Neural progenitor cell (in vitro differentiated cells): ENCODE measurements around the gene CARD11. TPM values are rescaled to one million over a fixed set of nuclear protein-coding genes. Genes with fewer than 3 reads are reported as not detected.

Experiments
- DNase-seq: peaks from one replicate; pipeline ENCODE4 v3.0.0-alpha.2; 2016; ENCODE audit warnings: low spot score
- H2AFZ ChIP-seq: fragments of 200-600 bp; sonication (generic); replicated peaks from 2 replicates; pipeline ENCODE4 v1.6.1; 2016; ENCODE audit warnings: antibody characterized with exemption
- H3F3A ChIP-seq: fragments of 200-600 bp; sonication (generic); 2 replicates; pipeline ENCODE4 v1.6.1; 2016; ENCODE audit warnings: antibody characterized with exemption, low read depth
- H3K27ac ChIP-seq: fragments of 200-600 bp; sonication (generic); 2 replicates; pipeline ENCODE4 v1.5.1; 2016; ENCODE audit warnings: mild to moderate bottlenecking
- H3K27me3 ChIP-seq: fragments of 200-600 bp; sonication (generic); 2 replicates; pipeline ENCODE4 v1.6.1; 2016; ENCODE audit warnings: mild to moderate bottlenecking, moderate library complexity
- H3K36me3 ChIP-seq: fragments of 200-600 bp; sonication (generic); 2 replicates; pipeline ENCODE4 v1.5.1; 2016
- H3K4me1 ChIP-seq: fragments of 200-600 bp; sonication (generic); 2 replicates; pipeline ENCODE4 v1.6.1; 2016; ENCODE audit warnings: mixed run types
- H3K4me2 ChIP-seq: fragments of 200-600 bp; sonication (generic); 2 replicates; pipeline ENCODE4 v1.6.1; 2016
- H3K4me3 ChIP-seq: fragments of 200-600 bp; sonication (generic); 2 replicates; pipeline ENCODE4 v1.5.1; 2016
- H3K79me2 ChIP-seq: fragments of 200-600 bp; sonication (generic); 2 replicates; pipeline ENCODE4 v1.6.1; 2016; ENCODE audit warnings: low read depth
- H3K9ac ChIP-seq: fragments of 200-600 bp; sonication (generic); 2 replicates; pipeline ENCODE4 v1.6.1; 2016
- H3K9me3 ChIP-seq: fragments of 200-600 bp; sonication (generic); 2 replicates; pipeline ENCODE4 v1.5.1; 2016; ENCODE audit warnings: low read depth
- H4K20me1 ChIP-seq: fragments of 200-600 bp; sonication (generic); 2 replicates; pipeline ENCODE4 v1.6.1; 2016; ENCODE audit warnings: low read depth
- H3K27ac Mint-ChIP-seq: 3 replicates; pipeline ENCODE4 v1.8.0; 2021; ENCODE audit warnings: mixed read lengths
- H3K27me3 Mint-ChIP-seq: 2 replicates; pipeline ENCODE4 v1.8.0; 2022; ENCODE audit warnings: low read depth, mild to moderate bottlenecking, inconsistent platforms, moderate library complexity, mixed read lengths; ENCODE audit not compliant: insufficient read depth
- H3K36me3 Mint-ChIP-seq: 3 replicates; pipeline ENCODE4 v1.8.0; 2021; ENCODE audit warnings: mixed read lengths
- H3K4me1 Mint-ChIP-seq: 3 replicates; pipeline ENCODE4 v1.8.0; 2021; ENCODE audit warnings: mixed read lengths
- H3K4me3 Mint-ChIP-seq: 3 replicates; pipeline ENCODE4 v1.8.0; 2021; ENCODE audit warnings: mild to moderate bottlenecking, moderate library complexity, mixed read lengths
- H3K9me3 Mint-ChIP-seq: 3 replicates; pipeline ENCODE4 v1.8.0; 2020; ENCODE audit warnings: mixed read lengths
- EZH2 ChIP-seq: fragments of 200-600 bp; sonication (generic); IDR thresholded peaks from 2 replicates; pipeline ENCODE4 v1.6.1; 2017; ENCODE audit warnings: antibody characterized with exemption, mild to moderate bottlenecking, moderate library complexity
- EZH2phosphoT487 ChIP-seq: fragments of 200-600 bp; sonication (generic); IDR thresholded peaks from 2 replicates; pipeline ENCODE4 v1.6.1; 2017; ENCODE audit warnings: antibody characterized with exemption
- total RNA-seq: library from RNA; depleted of rRNA; stranded (reverse); fragments of >200 nt; gene quantifications from 2 replicates; pipeline ENCODE4 v1.2.3, GENCODE V29; 2015; ENCODE audit warnings: low replicate concordance
- TF ChIP-seq, protein P1 (sequence below): fragments of 200-600 bp; sonication (generic); IDR thresholded peaks from 2 replicates; pipeline ENCODE4 v1.5.1; 2017; ENCODE audit warnings: antibody characterized with exemption, mild to moderate bottlenecking

CARD11 gene
- total RNA-seq, 1 donor from 2014 or later, result 0.75 TPM

DNA sequence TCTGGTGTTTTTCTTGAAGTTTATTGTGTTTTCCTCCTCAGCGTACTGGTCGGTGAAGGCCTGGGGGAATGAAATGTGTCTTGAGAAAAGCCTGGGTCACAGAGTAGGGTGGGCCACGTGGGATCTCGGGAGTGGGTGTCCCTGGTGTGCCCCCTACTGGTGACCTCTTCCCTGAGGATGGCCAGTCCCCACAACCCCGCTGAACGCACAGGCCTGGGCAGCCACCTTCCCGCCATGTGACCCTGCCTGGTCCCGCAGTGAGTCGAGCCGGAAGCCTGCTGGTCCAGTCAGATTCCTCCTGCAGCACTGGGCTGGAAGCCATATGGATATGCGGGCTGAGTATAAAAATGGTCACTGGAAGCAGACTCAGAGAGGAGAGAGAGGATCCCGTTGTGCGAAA lies 146.6 kb downstream of the CARD11 start:
- H3K27me3 Mint-ChIP-seq, result peaks cover 2% of the 10 kb centered on the region
- Histone ChIP-seq H3K36me3 (no peaks in the 10 kb centered on the region), H3F3A (no peaks in the 10 kb centered on the region), H3K9ac (no peak overlapping the region), H3K4me2 (no peak overlapping the region), H3K27ac (no peak overlapping the region), H3K4me3 (no peak overlapping the region), H3K4me1 (no peaks in the 10 kb centered on the region), H3K27me3 (no peaks in the 10 kb centered on the region), H3K9me3 (no peaks in the 10 kb centered on the region), H3K79me2 (no peaks in the 10 kb centered on the region), H4K20me1 (no peaks in the 10 kb centered on the region), H2AFZ (no peak overlapping the region)
- H3K36me3 Mint-ChIP-seq, result no peaks in the 10 kb centered on the region
- H3K9me3 Mint-ChIP-seq, result no peaks in the 10 kb centered on the region
- peaks cover 6% of the 10 kb centered on the region for H3K4me1 Mint-ChIP-seq
- no peak overlapping the region for H3K4me3 Mint-ChIP-seq
- TF ChIP-seq, protein P1, sequence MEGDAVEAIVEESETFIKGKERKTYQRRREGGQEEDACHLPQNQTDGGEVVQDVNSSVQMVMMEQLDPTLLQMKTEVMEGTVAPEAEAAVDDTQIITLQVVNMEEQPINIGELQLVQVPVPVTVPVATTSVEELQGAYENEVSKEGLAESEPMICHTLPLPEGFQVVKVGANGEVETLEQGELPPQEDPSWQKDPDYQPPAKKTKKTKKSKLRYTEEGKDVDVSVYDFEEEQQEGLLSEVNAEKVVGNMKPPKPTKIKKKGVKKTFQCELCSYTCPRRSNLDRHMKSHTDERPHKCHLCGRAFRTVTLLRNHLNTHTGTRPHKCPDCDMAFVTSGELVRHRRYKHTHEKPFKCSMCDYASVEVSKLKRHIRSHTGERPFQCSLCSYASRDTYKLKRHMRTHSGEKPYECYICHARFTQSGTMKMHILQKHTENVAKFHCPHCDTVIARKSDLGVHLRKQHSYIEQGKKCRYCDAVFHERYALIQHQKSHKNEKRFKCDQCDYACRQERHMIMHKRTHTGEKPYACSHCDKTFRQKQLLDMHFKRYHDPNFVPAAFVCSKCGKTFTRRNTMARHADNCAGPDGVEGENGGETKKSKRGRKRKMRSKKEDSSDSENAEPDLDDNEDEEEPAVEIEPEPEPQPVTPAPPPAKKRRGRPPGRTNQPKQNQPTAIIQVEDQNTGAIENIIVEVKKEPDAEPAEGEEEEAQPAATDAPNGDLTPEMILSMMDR, result no peak
- no peak for TF ChIP-seq EZH2
- TF ChIP-seq EZH2phosphoT487, result no peak
- DNase-seq, result no peak
- no peak overlapping the region for H3K27ac Mint-ChIP-seq

- Mint-ChIP-seq H3K27ac (no peak overlapping the region), H3K27me3 (peaks cover 3% of the 10 kb centered on the region), H3K9me3 (no peaks in the 10 kb centered on the region), H3K4me3 (no peak overlapping the region), H3K4me1 (peaks cover 6% of the 10 kb centered on the region), H3K36me3 (no peaks in the 10 kb centered on the region)
- Histone ChIP-seq H3K79me2 (no peaks in the 10 kb centered on the region), H4K20me1 (no peaks in the 10 kb centered on the region), H3K9me3 (no peaks in the 10 kb centered on the region), H3K4me1 (no peaks in the 10 kb centered on the region), H3K36me3 (no peaks in the 10 kb centered on the region), H3K27ac (no peak overlapping the region), H3K9ac (no peak overlapping the region), H3K4me2 (no peak overlapping the region), H3K27me3 (no peaks in the 10 kb centered on the region), H3K4me3 (no peak overlapping the region), H2AFZ (no peak overlapping the region), H3F3A (no peaks in the 10 kb centered on the region)
- TF ChIP-seq, protein P1, result no peak
- no peak for TF ChIP-seq EZH2phosphoT487
- no peak for DNase-seq
Measured at GRCh38 chr7:2896131-2896530, 147.5 kb downstream of the CARD11 start.

DNA sequence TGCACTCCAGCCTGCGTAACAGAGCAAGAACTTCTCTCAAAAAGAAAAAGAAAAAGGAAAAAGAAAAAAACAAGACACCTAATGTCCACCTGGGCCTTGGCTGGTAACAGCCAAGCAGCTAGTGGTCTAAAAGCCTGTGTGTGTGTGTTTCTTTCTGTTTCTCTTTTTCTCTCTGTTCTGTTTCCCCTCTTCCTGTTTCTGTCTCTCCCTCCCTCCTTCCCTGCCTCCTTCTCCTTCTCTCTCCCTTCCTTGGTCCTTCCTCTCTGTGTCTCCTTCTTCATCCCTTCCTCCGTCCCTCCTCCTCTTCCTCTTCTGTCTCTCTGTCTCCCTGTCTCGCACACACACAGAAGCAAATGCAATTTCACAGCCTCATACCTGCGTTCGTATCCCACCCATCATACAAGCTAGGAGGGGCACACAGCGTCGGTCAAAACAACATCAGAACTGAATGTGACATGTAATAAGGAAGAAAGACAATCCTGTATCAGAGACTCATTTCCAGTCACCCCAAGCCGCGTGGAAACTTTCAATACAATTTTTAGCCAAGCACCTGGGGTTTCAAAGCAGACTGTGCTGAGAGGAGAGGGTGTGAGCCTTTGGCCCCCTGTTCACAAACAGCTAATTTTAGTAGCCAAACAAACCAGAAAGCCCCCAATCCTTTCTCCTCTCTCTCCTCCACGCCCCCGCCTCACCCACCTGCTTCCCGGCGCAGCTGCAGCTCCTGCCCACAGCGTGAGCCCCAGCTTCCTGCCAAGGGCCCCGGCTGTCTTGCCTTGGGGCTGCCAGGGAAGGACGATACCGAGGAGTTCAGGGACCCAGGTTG lies 149.3 kb downstream of the CARD11 start:
- no peak overlapping the region for H3K27ac ChIP-seq
- no peak for DNase-seq
- H3K4me1 ChIP-seq, result no peaks in the 10 kb centered on the region
- no peaks in the 10 kb centered on the region for H3K79me2 ChIP-seq
- peaks cover 6% of the 10 kb centered on the region for H3K27me3 Mint-ChIP-seq
- peaks cover 6% of the 10 kb centered on the region for H3K4me1 Mint-ChIP-seq
- no peak overlapping the region for H3K4me3 ChIP-seq
- peak overlapping the region; percentile 8 for H3K27ac Mint-ChIP-seq
- no peaks in the 10 kb centered on the region for H3K27me3 ChIP-seq
- no peaks in the 10 kb centered on the region for H3K36me3 Mint-ChIP-seq
- peak overlapping the region; percentile 68 for H2AFZ ChIP-seq
- H3K9me3 Mint-ChIP-seq, result no peaks in the 10 kb centered on the region
- H3K4me3 Mint-ChIP-seq, result no peak overlapping the region
- no peaks in the 10 kb centered on the region for H3K36me3 ChIP-seq
- H4K20me1 ChIP-seq, result no peaks in the 10 kb centered on the region
- no peaks in the 10 kb centered on the region for H3K9me3 ChIP-seq
- H3K4me2 ChIP-seq, result no peak overlapping the region
- no peak for TF ChIP-seq EZH2
- TF ChIP-seq, protein P1, result no peak
- no peak for TF ChIP-seq EZH2phosphoT487
- H3K9ac ChIP-seq, result peak overlapping the region; percentile 32
- no peaks in the 10 kb centered on the region for H3F3A ChIP-seq
